H1 (cell line): ENCODE measurements around the gene CEACAM7. TPM values are rescaled to one million over a fixed set of nuclear protein-coding genes. Genes with fewer than 3 reads are reported as not detected.

ENCODE experiments used
- CTCF ChIA-PET: fragments of 300-600 bp; sonication (Branson Sonifier 250); formaldehyde crosslinking; loops from one replicate; lab custom pipeline; 2021; ENCODE audit not compliant: partially characterized antibody; lab: Charles Lee
- POLR2A ChIA-PET: fragments of 300-600 bp; sonication (Branson Sonifier 250); formaldehyde crosslinking; loops from one replicate; lab custom pipeline; 2021; ENCODE audit warnings: inconsistent platforms; ENCODE audit not compliant: partially characterized antibody; lab: Charles Lee
- DNase-seq, 2 experiments: peaks; one replicate each; pipeline versions ENCODE4 v3.0.0 to v3.0.0-alpha.2; 2010 to 2022; ENCODE audit warnings: low spot score in 2 of 2, low read depth in 1 of 2, mixed read lengths in 1 of 2
- FAIRE-seq: peaks from 2 replicates; lab custom pipeline; 2011; peaks lifted over from hg19 to GRCh38; lab: Jason Lieb, UNC
- H2AFZ ChIP-seq: 2 replicates; pipeline ENCODE4 v1.8.1; 2012; ENCODE audit warnings: low read length, inconsistent platforms
- H2AK5ac ChIP-seq: 2 replicates; pipeline ENCODE4 v1.6.1; 2013; ENCODE audit warnings: low read depth, low read length
- H2BK120ac ChIP-seq: replicated peaks from 2 replicates; pipeline ENCODE3; 2013; ENCODE audit warnings: low read depth, low read length, inconsistent platforms
- H2BK12ac ChIP-seq: 2 replicates; pipeline ENCODE4 v1.6.1; 2013; ENCODE audit warnings: low read depth, low read length
- H2BK15ac ChIP-seq: 2 replicates; pipeline ENCODE4 v1.6.1; 2013; ENCODE audit warnings: low read length
- H2BK20ac ChIP-seq: 2 replicates; pipeline ENCODE4 v1.6.1; 2013; ENCODE audit warnings: low read length
- H2BK5ac ChIP-seq: 2 replicates; pipeline ENCODE4 v1.6.1; 2013; ENCODE audit warnings: low read depth, low read length
- H3K14ac ChIP-seq: 2 replicates; pipeline ENCODE4 v1.6.1; 2013; ENCODE audit warnings: inconsistent platforms; ENCODE audit not compliant: insufficient read length
- H3K18ac ChIP-seq: 2 replicates; pipeline ENCODE4 v1.6.1; 2013; ENCODE audit warnings: low read length; ENCODE audit errors: extremely low read depth
- H3K23ac ChIP-seq: 2 replicates; pipeline ENCODE4 v1.6.1; 2013; ENCODE audit warnings: inconsistent platforms; ENCODE audit not compliant: insufficient read length
- H3K23me2 ChIP-seq: 2 replicates; pipeline ENCODE4 v1.6.1; 2013; ENCODE audit warnings: low read depth, low read length
- H3K27ac ChIP-seq: 2 replicates; pipeline ENCODE4 v1.6.1; 2011; ENCODE audit warnings: low read depth, low read length, inconsistent platforms
- H3K27me3 ChIP-seq, 4 experiments: replicated peaks in 1 of 4; 1 replicate in 1 of 4; 2 replicates in 3 of 4; pipeline versions ENCODE4 v1.6.1 to v1.8.1; 2011 to 2013; ENCODE audit warnings: low read length in 3 of 4, mild to moderate bottlenecking in 3 of 4, inconsistent platforms in 2 of 4, mixed read lengths in 2 of 4, moderate library complexity in 1 of 4; ENCODE audit not compliant: control insufficient read depth in 3 of 4, insufficient read depth in 3 of 4; ENCODE audit errors: extremely low read depth in 1 of 4
- H3K36me3 ChIP-seq, 4 experiments: 2 replicates each; pipeline versions ENCODE4 v1.6.1 to v1.8.1; 2011 to 2013; ENCODE audit warnings: mild to moderate bottlenecking in 4 of 4, low read length in 3 of 4, moderate library complexity in 2 of 4, control low read depth in 1 of 4, inconsistent platforms in 1 of 4; ENCODE audit not compliant: insufficient read depth in 4 of 4, control insufficient read depth in 2 of 4
- H3K4ac ChIP-seq: replicated peaks from 2 replicates; pipeline ENCODE3; 2013; ENCODE audit warnings: low read length, low read depth, mixed read lengths, inconsistent platforms; ENCODE audit not compliant: insufficient read length
- H3K4me1 ChIP-seq, 4 experiments: replicated peaks in 1 of 4; 1 replicate in 1 of 4; 2 replicates in 3 of 4; pipeline versions ENCODE4 v1.6.1 to v1.8.1; 2011 to 2013; ENCODE audit warnings: low read length in 3 of 4, inconsistent platforms in 2 of 4, mixed read lengths in 1 of 4; ENCODE audit not compliant: insufficient read depth in 4 of 4, control insufficient read depth in 3 of 4
- H3K4me2 ChIP-seq, 2 experiments: 2 replicates each; pipeline versions ENCODE4 v1.6.1 to v1.8.1; 2011 to 2013; ENCODE audit warnings: low read depth in 2 of 2, low read length in 2 of 2, control low read depth in 1 of 2, inconsistent platforms in 1 of 2, mild to moderate bottlenecking in 1 of 2; ENCODE audit not compliant: insufficient read depth in 1 of 2
- H3K4me3 ChIP-seq, 4 experiments: fragments of 200-600, 300-600 bp in 1 of 4; sonication (generic), shearing (Covaris generic), sonication (Bioruptor Twin) in 1 of 4; 2 replicates each; pipeline versions ENCODE4 v1.5.1 to v1.8.1; 2011 to 2016; ENCODE audit warnings: low read length in 4 of 4, low read depth in 3 of 4, control low read depth in 2 of 4, inconsistent platforms in 2 of 4, mild to moderate bottlenecking in 2 of 4, mixed read lengths in 1 of 4, moderate library complexity in 1 of 4; ENCODE audit not compliant: insufficient read depth in 2 of 4; ENCODE audit errors: extremely low read depth in 1 of 4
- H3K56ac ChIP-seq: replicated peaks from 2 replicates; pipeline ENCODE3; 2013; ENCODE audit warnings: low read depth, mild to moderate bottlenecking, mixed read lengths, low read length, inconsistent platforms; ENCODE audit not compliant: insufficient read length
- H3K79me1 ChIP-seq: 2 replicates; pipeline ENCODE4 v1.6.1; 2013; ENCODE audit warnings: low read depth, low read length, control low read depth
- H3K79me2 ChIP-seq, 2 experiments: 2 replicates each; pipeline versions ENCODE4 v1.6.1 to v1.8.1; 2012 to 2013; ENCODE audit warnings: low read length in 2 of 2, mild to moderate bottlenecking in 2 of 2, inconsistent platforms in 1 of 2; ENCODE audit not compliant: insufficient read depth in 2 of 2, control insufficient read depth in 1 of 2
- H3K9ac ChIP-seq, 4 experiments: replicated peaks in 1 of 4; 1 replicate in 1 of 4; 2 replicates in 3 of 4; pipeline versions ENCODE4 v1.6.1 to v1.8.1; 2011 to 2013; ENCODE audit warnings: low read depth in 3 of 4, low read length in 3 of 4, control low read depth in 2 of 4, mild to moderate bottlenecking in 2 of 4, moderate library complexity in 2 of 4, inconsistent platforms in 1 of 4; ENCODE audit errors: extremely low read depth in 1 of 4
- H3K9me3 ChIP-seq, 2 experiments: 2 replicates each; pipeline versions ENCODE4 v1.6.1 to v1.8.1; 2012 to 2013; ENCODE audit warnings: mild to moderate bottlenecking in 2 of 2, moderate library complexity in 2 of 2, control low read depth in 1 of 2, inconsistent platforms in 1 of 2, low read depth in 1 of 2, low read length in 1 of 2, mixed read lengths in 1 of 2; ENCODE audit not compliant: insufficient read depth in 2 of 2
- H4K20me1 ChIP-seq, 2 experiments: replicated peaks in 1 of 2; 2 replicates each; pipeline versions ENCODE3 to v1.8.1; 2011 to 2013; ENCODE audit warnings: inconsistent platforms in 2 of 2, low read length in 2 of 2, mild to moderate bottlenecking in 1 of 2; ENCODE audit not compliant: insufficient read depth in 2 of 2, control insufficient read depth in 1 of 2
- H4K5ac ChIP-seq: 2 replicates; pipeline ENCODE4 v1.6.1; 2013; ENCODE audit warnings: low read length, low read depth, mixed read lengths, inconsistent platforms; ENCODE audit not compliant: insufficient read length
- H4K8ac ChIP-seq: 2 replicates; pipeline ENCODE4 v1.8.0; 2013; ENCODE audit warnings: mild to moderate bottlenecking, moderate library complexity, low read length, inconsistent platforms; ENCODE audit not compliant: insufficient read depth; ENCODE audit errors: extremely low read depth
- H4K91ac ChIP-seq: replicated peaks from 2 replicates; pipeline ENCODE3; 2013; ENCODE audit warnings: low read length, mixed read lengths, inconsistent platforms; ENCODE audit not compliant: insufficient read length
- ASH2L ChIP-seq: fragments of 200-600, 300-600 bp; sonication (generic); IDR thresholded peaks from one replicate; pipeline ENCODE4 v1.7.1; 2017; ENCODE audit warnings: low read length
- WGBS, 2 experiments: shearing (Covaris generic) in 1 of 2; methylation state at CpG; one replicate each; pipeline versions ENCODE4 v1.1.6 to v1.1.7; 2013 to 2015; ENCODE audit warnings: low lambda C conversion rate in 2 of 2, mixed read lengths in 2 of 2, inconsistent platforms in 1 of 2, low coverage in 1 of 2, missing lambda C conversion rate in 1 of 2; ENCODE audit not compliant: insufficient replicate concordance in 2 of 2, insufficient coverage in 1 of 2, insufficient read length in 1 of 2; ENCODE audit errors: extremely low coverage in 1 of 2, missing lambda C conversion rate in 1 of 2; 5-methylcytosine and 5-hydroxymethylcytosine counted together
- polyA plus RNA-seq, 7 experiments: library from polyadenylated mRNA; depleted of rRNA in 3 of 7; stranded (reverse) in 5 of 7; unstranded in 2 of 7; fragments of >200 nt in 5 of 7; fragments of 200-250 nt in 2 of 7; gene quantifications; 1 replicate in 5 of 7; 2 replicates in 1 of 7; 4 replicates in 1 of 7; pipeline versions ENCODE4 v1.2.1 to v1.2.3, GENCODE V29; 2011 to 2013; ENCODE audit warnings: missing spikeins in 2 of 7, mixed read lengths in 2 of 7
- total RNA-seq: library from RNA; stranded (reverse); fragmentation: NEBNext Ultra II Directional; extraction: Animal tissue kit (Norgen Biotek cat#: 25700); gene quantifications from 2 replicates; pipeline ENCODE4 v1.2.1, GENCODE V29; 2021

The CEACAM7 gene
- total and polyA plus RNA-seq, 2 of the 8 experiments (the other 6 are each of a cell fraction or from before 2014, with no cell fraction given), result not detected

- no peak overlapping the region for H4K5ac ChIP-seq
- no peak overlapping the region for H4K8ac ChIP-seq
- H2BK15ac ChIP-seq, result no peak overlapping the region
- H3K27ac ChIP-seq, result no peak overlapping the region
- no peak overlapping the region for H2AFZ ChIP-seq
- 61% methylated on average over 9 of the region's 9 CpGs; no CpG with 5 or more reads in 1 of the 2 experiments for WGBS, 2 experiments
- peaks cover 79 to 85% of the 10 kb centered on the region in 2 experiments for H3K9me3 ChIP-seq
- no peak overlapping the region for H2BK5ac ChIP-seq
- POLR2A ChIA-PET, result no interaction called here
- no peak overlapping the region for H3K56ac ChIP-seq
- no peaks in the 10 kb centered on the region for H3K23me2 ChIP-seq
- no peak overlapping the region for H3K9ac ChIP-seq
- no peak overlapping the region for H3K23ac ChIP-seq
- no peak overlapping the region for H2BK20ac ChIP-seq
- H2BK120ac ChIP-seq, result no peak overlapping the region
- no peak overlapping the region for H4K91ac ChIP-seq
- H4K20me1 ChIP-seq, result no peaks in the 10 kb centered on the region
- no peaks in the 10 kb centered on the region for H3K36me3 ChIP-seq
- H2BK12ac ChIP-seq, result no peak overlapping the region
- H3K4me1 ChIP-seq, result no peaks in the 10 kb centered on the region
- no peak overlapping the region for H3K4ac ChIP-seq
- H3K4me2 ChIP-seq, result no peak overlapping the region
- no peak overlapping the region for H3K18ac ChIP-seq
- FAIRE-seq, result no peak
- no peaks in the 10 kb centered on the region for H3K79me2 ChIP-seq
- no peaks in the 10 kb centered on the region for H3K79me1 ChIP-seq
- no peak for DNase-seq
- CTCF ChIA-PET, result interaction anchor here (1.0 to 1.5 kb wide), 2 partner anchors 10 to 127 kb away, joined by 3 read pairs; no protein-coding TSS in a partner anchor
- H3K4me3 ChIP-seq, result no peak overlapping the region
- no peak overlapping the region for H2AK5ac ChIP-seq
- no peaks in the 10 kb centered on the region for H3K27me3 ChIP-seq
- H3K14ac ChIP-seq, result no peak overlapping the region
- no peak for TF ChIP-seq ASH2L
Observed at GRCh38 chr19:41697198-41697855, 9.3 kb upstream of the CEACAM7 start.
